NCI-H128 (cell line): ENCODE results near the gene WDTC1.

ENCODE experiments used
- DNase-seq: peaks from one replicate; lab custom pipeline; 2025; ENCODE audit not compliant: unreplicated experiment; lab: John Stamatoyannopoulos, UW

WDTC1 gene

DNA sequence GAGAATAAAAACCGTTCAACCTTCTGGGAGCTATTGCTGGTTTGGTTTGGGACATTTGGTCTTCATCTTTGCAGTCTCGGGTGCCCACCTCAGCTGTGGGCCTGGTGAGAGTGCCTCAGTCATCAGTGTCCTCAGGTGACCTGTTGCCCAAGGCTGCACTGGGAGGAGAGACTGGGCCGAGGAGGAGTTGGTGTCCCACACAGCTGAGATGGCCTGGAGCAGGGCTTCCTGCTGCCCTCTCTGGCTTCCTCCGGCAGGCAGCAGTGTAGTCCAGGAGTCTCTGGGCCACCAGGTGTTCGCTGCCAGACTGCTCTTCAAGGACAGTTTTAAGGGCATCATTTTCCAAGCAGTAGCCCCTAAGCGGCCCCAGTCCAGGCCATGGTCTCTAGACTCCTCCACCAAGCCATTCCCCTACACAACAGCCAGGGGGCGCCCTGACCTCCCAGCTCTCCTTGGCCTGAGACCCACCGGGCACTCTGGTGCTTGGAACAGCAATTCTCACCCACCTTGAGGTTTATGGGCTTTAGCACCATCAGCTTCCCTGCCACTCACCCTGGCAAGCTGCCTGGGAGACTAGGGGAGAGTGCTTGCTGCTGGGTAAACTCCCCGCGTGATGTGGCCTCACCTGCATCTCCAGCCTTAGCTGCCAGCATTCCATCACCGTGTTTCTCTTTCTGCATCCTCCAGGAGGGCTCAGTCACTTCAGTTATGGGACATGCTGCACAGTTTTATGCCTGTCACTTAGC is 98.3 kb downstream of the WDTC1 start:
- peak; percentile 35 for DNase-seq

GRCh38 chr1:27333717-27334279 is 99.4 kb downstream of the WDTC1 start:
- DNase-seq, result no peak

DNA sequence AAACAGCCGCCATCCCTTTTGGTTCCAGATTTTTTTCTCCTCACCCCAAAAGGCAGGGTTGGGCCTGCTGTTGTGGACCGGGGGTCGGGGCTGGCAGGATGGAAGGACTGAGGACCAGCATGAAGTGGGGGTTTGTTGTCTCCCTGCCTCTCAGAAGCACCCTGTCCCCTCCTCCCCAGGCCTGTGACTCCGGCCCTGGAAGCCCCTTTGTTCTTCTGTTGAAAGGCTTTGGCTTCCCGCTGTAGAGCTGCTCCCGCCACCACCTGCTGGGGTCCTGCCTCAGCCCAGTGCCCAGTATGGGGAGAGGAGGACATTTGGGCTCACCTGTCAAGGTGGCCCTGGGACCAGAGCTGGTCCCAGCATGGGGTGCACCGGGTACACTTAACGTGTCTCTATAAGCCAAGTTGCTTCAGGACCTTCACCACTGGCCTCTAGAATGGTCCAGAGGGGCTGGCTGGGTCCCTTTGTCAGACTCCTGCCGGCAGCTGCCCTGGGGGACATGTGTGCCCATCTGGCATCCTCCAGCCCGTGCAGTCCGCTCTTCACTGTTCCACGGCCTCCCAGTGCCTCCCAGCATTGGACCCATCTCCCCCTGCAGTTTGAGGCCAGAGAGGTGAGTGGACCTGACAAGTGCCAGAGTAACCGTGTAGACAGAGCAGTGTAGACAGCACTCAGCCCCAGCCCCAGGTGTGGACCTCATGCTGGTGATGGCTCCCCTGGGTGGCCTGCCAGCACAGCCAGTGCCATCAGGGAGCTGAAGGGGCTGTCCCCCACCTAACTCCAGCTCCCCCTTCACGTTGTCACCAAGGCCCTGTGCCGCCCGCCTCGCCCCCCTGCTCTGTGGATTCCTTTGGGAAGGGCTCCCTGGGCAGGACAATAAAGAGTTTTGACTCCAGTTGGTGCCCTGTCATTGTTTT is 101.3 kb downstream of the WDTC1 start:
- no peak for DNase-seq

- no peak for DNase-seq
Observed at GRCh38 chr1:27336756-27337155, 102.3 kb downstream of the WDTC1 start.

- DNase-seq, result no peak
Observed at GRCh38 chr1:27338751-27339150, 104.3 kb downstream of the WDTC1 start.

GRCh38 chr1:27339213-27339612 is 104.8 kb downstream of the WDTC1 start:
- no peak for DNase-seq

- DNase-seq, result peak; percentile 78
Observed at GRCh38 chr1:27341525-27342252, 107.3 kb downstream of the WDTC1 start, which contains the start of gene SYTL1. Gene SYTL1 (plus strand): TSS chr1:27342022. CDS start chr1:27345335, 3,313 bp downstream.

- no peak for DNase-seq
Observed at GRCh38 chr1:27342391-27342777, 108.0 kb downstream of the WDTC1 start.

DNA sequence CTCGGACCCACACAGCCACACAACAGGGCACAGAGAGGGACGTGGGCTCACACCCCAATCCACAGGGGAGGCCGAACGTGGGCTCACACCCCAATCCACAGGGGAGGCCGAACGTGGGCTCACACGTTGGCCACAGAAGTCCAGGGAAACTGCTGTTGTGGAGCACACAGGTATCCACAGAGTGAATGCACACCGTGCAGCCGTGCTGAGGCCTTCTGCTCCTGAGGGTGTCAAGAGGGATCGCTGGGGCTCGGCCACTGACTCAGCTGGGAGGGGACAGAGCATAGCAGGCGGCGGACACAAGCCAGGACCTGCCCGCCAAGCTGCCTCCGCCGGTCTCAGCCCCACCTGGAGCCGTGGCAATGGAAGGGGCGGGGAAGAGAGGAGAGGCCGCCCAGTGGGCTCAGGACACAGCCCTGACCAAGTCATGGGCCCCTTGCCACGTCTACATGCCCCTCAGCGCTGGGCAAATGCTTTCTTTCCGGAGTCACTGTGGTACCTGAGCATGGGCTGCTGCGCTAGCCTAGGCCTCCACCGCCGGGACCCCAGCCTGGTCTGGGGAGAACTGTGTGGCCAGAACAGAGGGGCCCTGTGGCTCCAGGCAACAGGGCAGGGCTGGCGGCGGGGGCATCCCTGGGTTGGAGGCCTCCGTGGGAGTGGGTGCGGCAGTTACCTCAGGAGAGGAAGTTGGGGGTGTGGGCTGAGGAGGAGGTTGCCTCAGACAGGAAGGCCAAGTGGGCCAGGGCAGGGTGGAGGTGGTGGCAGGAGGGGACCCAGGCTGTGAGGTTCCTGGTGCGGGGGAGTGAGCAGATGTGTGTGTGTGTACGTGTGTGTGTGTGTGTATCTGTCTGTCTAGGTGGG is 108.6 kb downstream of the WDTC1 start:
- DNase-seq, result peak; percentile 42

DNA sequence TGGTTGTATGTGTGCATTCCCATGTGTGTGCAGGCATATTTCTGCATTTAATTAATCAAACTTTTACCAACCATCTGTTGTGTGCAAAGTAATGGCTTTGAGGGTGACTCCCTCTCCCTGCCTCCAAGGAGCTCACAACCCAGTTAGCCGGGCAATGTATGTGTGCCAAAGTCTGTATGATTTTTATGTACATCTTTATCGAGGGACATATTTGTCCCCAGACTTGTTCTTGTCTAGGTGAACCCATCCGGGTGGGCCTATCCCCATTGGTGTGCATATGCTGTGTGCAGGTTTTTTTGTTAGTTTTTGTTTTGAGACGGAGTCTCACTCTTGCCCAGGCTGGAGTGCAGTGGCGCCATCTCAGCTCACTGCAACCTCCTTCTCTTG is 109.2 kb downstream of the WDTC1 start:
- no peak for DNase-seq

DNA sequence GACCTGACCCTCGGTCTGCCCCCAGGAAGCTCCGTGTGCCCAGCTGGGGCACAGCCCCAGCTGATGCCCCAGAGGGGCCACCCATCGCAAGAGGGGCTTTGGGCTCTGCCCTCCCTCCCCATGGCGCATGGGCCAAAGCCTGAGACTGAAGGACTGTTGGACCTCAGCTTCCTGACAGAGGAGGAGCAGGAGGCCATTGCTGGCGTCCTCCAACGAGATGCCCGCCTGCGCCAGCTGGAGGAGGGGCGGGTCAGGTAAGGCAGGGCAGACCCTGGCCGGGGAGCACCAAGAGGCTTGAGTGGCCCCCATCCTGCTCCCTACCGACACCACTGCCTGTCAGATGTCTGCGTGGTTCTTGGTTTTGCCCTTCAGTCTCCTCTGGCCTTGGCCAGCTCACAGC is 110.8 kb downstream of the WDTC1 start:
- DNase-seq, result no peak

DNA sequence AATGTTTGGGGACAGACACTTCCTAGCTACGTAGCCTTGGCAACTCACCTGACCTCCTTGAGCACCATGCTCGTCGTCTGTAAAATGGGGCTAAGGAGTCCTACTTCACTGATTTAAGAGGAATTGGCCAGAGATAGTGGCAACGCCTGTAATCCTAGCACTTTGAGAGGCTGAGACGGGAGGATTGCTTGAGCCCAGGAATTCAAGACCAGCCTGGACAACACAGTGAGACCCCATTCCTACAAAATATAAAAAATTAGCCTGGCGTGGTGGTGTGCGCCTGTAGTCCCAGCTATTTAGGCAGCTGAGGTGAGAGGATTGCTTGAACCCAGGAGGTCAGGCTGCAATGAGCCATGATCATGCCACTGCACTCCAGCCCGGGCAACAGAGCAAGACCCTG is 111.9 kb downstream of the WDTC1 start:
- DNase-seq, result no peak

GRCh38 chr1:27346991-27347624 is 112.7 kb downstream of the WDTC1 start:
- no peak for DNase-seq

GRCh38 chr1:27348861-27349783 is 114.7 kb downstream of the WDTC1 start:
- DNase-seq, result peak; percentile 67

GRCh38 chr1:27349784-27350662 is 115.6 kb downstream of the WDTC1 start:
- DNase-seq, result peak; percentile 80

GRCh38 chr1:27350663-27351540 is 116.5 kb downstream of the WDTC1 start:
- DNase-seq, result no peak
